Measurements from ENCODE around the gene MDM4. TPM values are rescaled to one million over a fixed set of nuclear protein-coding genes. Genes with fewer than 3 reads are reported as not detected.
A peak's percentile ranks its signal among the peaks of the same experiment; 100 is the strongest.

Gene MDM4
- total RNA-seq, 1 donor from 2014 or later, result 92.5 TPM

DNA sequence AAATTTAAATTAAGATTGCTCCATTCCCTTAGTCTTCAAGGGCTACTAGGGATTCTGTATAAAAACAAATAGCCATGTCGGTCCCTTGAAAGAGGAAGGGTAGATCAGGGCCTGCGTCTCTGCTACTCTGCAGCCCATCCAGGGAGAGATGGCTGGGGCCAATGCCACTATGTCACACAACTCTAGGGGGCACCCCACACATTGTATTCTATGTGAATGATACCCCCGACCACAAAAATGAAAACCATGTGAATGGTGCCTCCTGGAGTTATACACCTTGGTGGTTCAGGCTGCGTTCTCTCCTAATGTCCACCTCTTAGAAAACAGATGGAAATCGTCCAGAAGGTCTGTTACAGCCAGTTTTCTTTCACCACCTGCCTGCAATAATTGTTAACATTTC, 39.6 kb upstream of the MDM4 start:
- H3K27me3 Mint-ChIP-seq (ENCODE audit: low read depth), result no peaks in the 10 kb centered on the region
- peak overlapping the region; percentile 79 for H3K27ac Mint-ChIP-seq (ENCODE audit: unreplicated experiment)
- no peaks in the 10 kb centered on the region for H3K9me3 Mint-ChIP-seq
- peaks cover 65% of the 10 kb centered on the region for H3K4me1 Mint-ChIP-seq
- TF ChIP-seq CTCF (conservative IDR thresholded peaks at IDR 0.05), result no peak
- H3K4me3 Mint-ChIP-seq, result no peak overlapping the region
- H3K36me3 Mint-ChIP-seq (ENCODE audit: low read depth), result peaks cover 14% of the 10 kb centered on the region
- DNase-seq (ENCODE audit: low read depth, low spot score), result no peak

- TF ChIP-seq CTCF (conservative IDR thresholded peaks at IDR 0.05), result no peak
- peaks cover 71% of the 10 kb centered on the region for H3K4me1 Mint-ChIP-seq
- H3K4me3 Mint-ChIP-seq, result no peak overlapping the region
These were observed 39.0 kb upstream of the MDM4 start for GRCh38 chr1:204477036-204477740.

GRCh38 chr1:204478172-204478899, 37.9 kb upstream of the MDM4 start:
- Mint-ChIP-seq H3K9me3 (no peaks in the 10 kb centered on the region), H3K27me3 (ENCODE audit: low read depth) (no peaks in the 10 kb centered on the region), H3K4me3 (peak overlapping the region; percentile 12), H3K4me1 (peaks cover 73% of the 10 kb centered on the region), H3K27ac (ENCODE audit: unreplicated experiment) (peak overlapping the region; percentile 2), H3K36me3 (ENCODE audit: low read depth) (peaks cover 10% of the 10 kb centered on the region)
- no peak for DNase-seq (ENCODE audit: low read depth, low spot score)
- TF ChIP-seq CTCF (conservative IDR thresholded peaks at IDR 0.05), result no peak

More at GRCh38 chr1:204477036-204477740, 39.0 kb upstream of the MDM4 start:
- no peaks in the 10 kb centered on the region for H3K27me3 Mint-ChIP-seq (ENCODE audit: low read depth)
- peaks cover 14% of the 10 kb centered on the region for H3K36me3 Mint-ChIP-seq (ENCODE audit: low read depth)
- peak overlapping the region; percentile 73 for H3K27ac Mint-ChIP-seq (ENCODE audit: unreplicated experiment)
- no peaks in the 10 kb centered on the region for H3K9me3 Mint-ChIP-seq
- no peak for DNase-seq (ENCODE audit: low read depth, low spot score)

GRCh38 chr1:204478921-204479320, 37.3 kb upstream of the MDM4 start:
- Mint-ChIP-seq H3K27me3 (ENCODE audit: low read depth) (no peaks in the 10 kb centered on the region), H3K4me3 (no peak overlapping the region), H3K36me3 (ENCODE audit: low read depth) (peaks cover 10% of the 10 kb centered on the region), H3K9me3 (no peaks in the 10 kb centered on the region), H3K4me1 (peaks cover 74% of the 10 kb centered on the region), H3K27ac (ENCODE audit: unreplicated experiment) (no peak overlapping the region)
- DNase-seq (ENCODE audit: low read depth, low spot score), result no peak
- TF ChIP-seq CTCF (conservative IDR thresholded peaks at IDR 0.05), result no peak

DNA sequence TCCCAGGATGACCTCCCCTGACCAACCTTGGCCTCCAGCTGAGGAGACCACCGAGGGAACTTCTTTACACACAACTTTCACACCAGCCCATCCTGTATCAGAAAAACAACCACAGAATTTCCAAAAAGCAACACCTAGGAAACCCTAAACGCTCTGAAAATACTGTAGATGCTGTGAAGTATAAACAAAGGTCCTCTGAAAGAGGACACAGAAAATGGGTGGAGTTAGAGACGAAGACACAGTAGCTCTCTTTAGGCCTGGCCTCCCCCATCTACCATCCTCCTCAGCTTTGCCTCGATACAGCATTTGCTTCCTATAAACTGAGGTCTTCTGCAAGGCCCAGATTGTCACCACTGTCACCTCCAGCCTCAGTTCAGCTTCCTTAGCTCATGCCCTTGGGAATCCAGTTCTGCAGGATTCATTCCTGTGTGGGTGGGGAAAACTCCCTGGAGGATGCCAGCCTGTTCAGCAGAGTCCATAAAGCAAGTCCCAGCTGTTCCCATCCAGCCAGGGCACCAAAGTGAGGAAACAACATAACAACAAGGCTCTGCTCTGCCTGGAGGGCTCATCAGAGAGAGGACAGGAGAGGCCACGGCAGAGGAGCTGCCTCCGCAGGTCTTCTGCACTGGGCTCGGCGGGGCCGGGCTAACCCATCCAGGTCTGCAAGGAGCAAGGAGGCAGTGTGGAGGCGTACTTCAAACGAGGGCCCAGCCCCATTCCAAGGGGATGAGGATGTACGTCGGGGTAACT, 36.6 kb upstream of the MDM4 start:
- peaks cover 72% of the 10 kb centered on the region for H3K4me1 Mint-ChIP-seq
- no peaks in the 10 kb centered on the region for H3K27me3 Mint-ChIP-seq (ENCODE audit: low read depth)
- no peak for TF ChIP-seq CTCF (conservative IDR thresholded peaks at IDR 0.05)
- no peaks in the 10 kb centered on the region for H3K9me3 Mint-ChIP-seq
- no peak overlapping the region for H3K4me3 Mint-ChIP-seq
- H3K36me3 Mint-ChIP-seq (ENCODE audit: low read depth), result peaks cover 5% of the 10 kb centered on the region
- no peak for DNase-seq (ENCODE audit: low read depth, low spot score)
- peak overlapping the region; percentile 69 for H3K27ac Mint-ChIP-seq (ENCODE audit: unreplicated experiment)
